ENCODE results near the gene HSD17B12.

DNA sequence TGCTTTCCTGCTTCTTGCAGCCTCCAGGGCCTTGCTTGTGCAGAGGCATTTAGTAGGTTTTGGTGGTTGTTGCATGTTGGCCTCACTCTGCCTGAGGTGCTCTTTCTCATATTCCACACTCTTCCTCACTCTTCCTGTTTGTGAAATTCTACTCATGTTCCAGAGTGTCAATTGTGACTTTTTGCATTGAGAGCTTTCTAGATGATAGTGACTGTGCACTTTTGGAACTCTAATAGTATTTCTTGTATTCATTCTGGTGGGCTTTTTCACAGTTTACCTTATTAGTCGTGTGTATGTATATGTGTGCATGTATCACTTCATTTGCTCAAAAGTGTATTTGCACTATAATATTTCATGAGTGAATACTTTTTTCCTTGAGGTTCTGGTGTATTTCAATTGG, 11.3 kb downstream of the HSD17B12 start:
- TF ChIP-seq, protein P1, sequence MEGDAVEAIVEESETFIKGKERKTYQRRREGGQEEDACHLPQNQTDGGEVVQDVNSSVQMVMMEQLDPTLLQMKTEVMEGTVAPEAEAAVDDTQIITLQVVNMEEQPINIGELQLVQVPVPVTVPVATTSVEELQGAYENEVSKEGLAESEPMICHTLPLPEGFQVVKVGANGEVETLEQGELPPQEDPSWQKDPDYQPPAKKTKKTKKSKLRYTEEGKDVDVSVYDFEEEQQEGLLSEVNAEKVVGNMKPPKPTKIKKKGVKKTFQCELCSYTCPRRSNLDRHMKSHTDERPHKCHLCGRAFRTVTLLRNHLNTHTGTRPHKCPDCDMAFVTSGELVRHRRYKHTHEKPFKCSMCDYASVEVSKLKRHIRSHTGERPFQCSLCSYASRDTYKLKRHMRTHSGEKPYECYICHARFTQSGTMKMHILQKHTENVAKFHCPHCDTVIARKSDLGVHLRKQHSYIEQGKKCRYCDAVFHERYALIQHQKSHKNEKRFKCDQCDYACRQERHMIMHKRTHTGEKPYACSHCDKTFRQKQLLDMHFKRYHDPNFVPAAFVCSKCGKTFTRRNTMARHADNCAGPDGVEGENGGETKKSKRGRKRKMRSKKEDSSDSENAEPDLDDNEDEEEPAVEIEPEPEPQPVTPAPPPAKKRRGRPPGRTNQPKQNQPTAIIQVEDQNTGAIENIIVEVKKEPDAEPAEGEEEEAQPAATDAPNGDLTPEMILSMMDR (conservative IDR thresholded peaks at IDR 0.05; ENCODE audit: low read depth, low read length) = no peak
- TF ChIP-seq EZH2 (IDR thresholded peaks at IDR 0.05; ENCODE audit: borderline replicate concordance, low read depth, low read length, poor library complexity, severe bottlenecking) = no peak
